CD14-positive monocyte (primary cell): ENCODE results near the gene SIGLEC9. TPM values are rescaled to one million over a fixed set of nuclear protein-coding genes. Genes with fewer than 3 reads are reported as not detected.

Experiments
- DNase-seq, 3 donors: peaks; one replicate each; pipeline ENCODE4 v3.0.0-alpha.2; 2011 to 2022
- H2AFZ ChIP-seq: 2 replicates; pipeline ENCODE4 v1.6.0; 2012; ENCODE audit warnings: mild to moderate bottlenecking, low read depth, low read length, inconsistent platforms; ENCODE audit not compliant: insufficient read depth, poor library complexity, severe bottlenecking
- H3K27ac ChIP-seq, 2 donors: 1 replicate in 1 of 2; 2 replicates in 1 of 2; pipeline ENCODE4 v1.5.1; 2012 to 2013; ENCODE audit warnings: low read length in 2 of 2, control low read depth in 1 of 2, inconsistent platforms in 1 of 2, low read depth in 1 of 2, mild to moderate bottlenecking in 1 of 2
- H3K27me3 ChIP-seq, 2 donors: one replicate each; pipeline versions ENCODE4 v1.6.0 to v1.6.1; 2011 to 2013; ENCODE audit warnings: low read length in 2 of 2; ENCODE audit not compliant: control insufficient read depth in 2 of 2, insufficient read depth in 2 of 2
- H3K36me3 ChIP-seq, 2 donors: replicated peaks in 1 of 2; 1 replicate in 1 of 2; 2 replicates in 1 of 2; pipeline versions ENCODE4 v1.5.1 to v1.6.1; 2012 to 2013; ENCODE audit warnings: low read length in 2 of 2, control low read depth in 1 of 2, inconsistent platforms in 1 of 2, mild to moderate bottlenecking in 1 of 2; ENCODE audit not compliant: insufficient read depth in 2 of 2, control insufficient read depth in 1 of 2
- H3K4me1 ChIP-seq, 2 donors: 1 replicate in 1 of 2; 2 replicates in 1 of 2; pipeline versions ENCODE4 v1.5.1 to v1.6.1; 2012 to 2013; ENCODE audit warnings: low read length in 2 of 2, control low read depth in 1 of 2, inconsistent platforms in 1 of 2, mild to moderate bottlenecking in 1 of 2, moderate library complexity in 1 of 2; ENCODE audit not compliant: insufficient read depth in 2 of 2, control insufficient read depth in 1 of 2
- H3K4me2 ChIP-seq: replicated peaks from 2 replicates; pipeline ENCODE3; 2012; ENCODE audit warnings: low read length, moderate library complexity, mild to moderate bottlenecking; ENCODE audit not compliant: poor library complexity, severe bottlenecking; ENCODE audit errors: extremely low read depth
- H3K4me3 ChIP-seq, 3 experiments: fragments of 200-600 bp in 1 of 3; sonication (generic) in 1 of 3; replicated peaks in 1 of 3; 1 replicate in 2 of 3; 2 replicates in 1 of 3; pipeline ENCODE4 v1.5.1; 2011 to 2013; ENCODE audit warnings: low read length in 3 of 3, mild to moderate bottlenecking in 3 of 3, control low read depth in 2 of 3, low read depth in 2 of 3, inconsistent platforms in 1 of 3, moderate library complexity in 1 of 3
- H3K79me2 ChIP-seq: 2 replicates; pipeline ENCODE4 v1.6.0; 2012; ENCODE audit warnings: mild to moderate bottlenecking, control low read depth, inconsistent platforms, low read length, moderate library complexity; ENCODE audit not compliant: insufficient read depth
- H3K9ac ChIP-seq: 2 replicates; pipeline ENCODE4 v1.6.0; 2017; ENCODE audit warnings: low read length, mild to moderate bottlenecking; ENCODE audit not compliant: insufficient read depth, poor library complexity, severe bottlenecking
- H3K9me3 ChIP-seq, 2 donors: replicated peaks in 1 of 2; 1 replicate in 1 of 2; 2 replicates in 1 of 2; pipeline versions ENCODE4 v1.5.1 to v1.6.1; 2012 to 2013; ENCODE audit warnings: low read length in 2 of 2, control low read depth in 1 of 2; ENCODE audit not compliant: control insufficient read depth in 1 of 2, insufficient read depth in 1 of 2
- H4K20me1 ChIP-seq: 2 replicates; pipeline ENCODE4 v1.6.0; 2012; ENCODE audit warnings: mild to moderate bottlenecking, low read length, control low read depth, moderate library complexity; ENCODE audit not compliant: insufficient read depth
- H3K27ac Mint-ChIP-seq, 7 donors: one replicate each; pipeline ENCODE4 v1.8.0; 2020; ENCODE audit warnings: mild to moderate bottlenecking in 7 of 7, mixed read lengths in 7 of 7, moderate library complexity in 6 of 7, inconsistent platforms in 2 of 7
- H3K27me3 Mint-ChIP-seq, 3 donors: one replicate each; pipeline ENCODE4 v1.8.0; 2021 to 2022; ENCODE audit warnings: low read depth in 3 of 3, mild to moderate bottlenecking in 3 of 3, mixed read lengths in 3 of 3, moderate library complexity in 3 of 3, inconsistent platforms in 1 of 3
- H3K36me3 Mint-ChIP-seq, 2 donors: one replicate each; pipeline ENCODE4 v1.8.0; 2020; ENCODE audit warnings: mixed read lengths in 2 of 2, inconsistent platforms in 1 of 2, mild to moderate bottlenecking in 1 of 2
- H3K4me1 Mint-ChIP-seq: one replicate; pipeline ENCODE4 v1.8.0; 2020; ENCODE audit warnings: mild to moderate bottlenecking, mixed read lengths
- H3K4me3 Mint-ChIP-seq, 2 donors: one replicate each; pipeline ENCODE4 v1.8.0; 2020; ENCODE audit warnings: mild to moderate bottlenecking in 2 of 2, mixed read lengths in 2 of 2, moderate library complexity in 1 of 2
- H3K9me3 Mint-ChIP-seq, 7 donors: one replicate each; pipeline ENCODE4 v1.8.0; 2020 to 2022; ENCODE audit warnings: mixed read lengths in 7 of 7, mild to moderate bottlenecking in 6 of 7, moderate library complexity in 6 of 7, inconsistent platforms in 2 of 7
- CTCF ChIP-seq: fragments of 200-600 bp; IDR thresholded peaks from one replicate; pipeline ENCODE4 v1.8.0; 2022; ENCODE audit warnings: antibody characterized with exemption, mild to moderate bottlenecking
- WGBS: methylation state at CpG from one replicate; pipeline ENCODE4 v1.1.5; 2013; ENCODE audit warnings: missing lambda C conversion rate; ENCODE audit not compliant: insufficient coverage; 5-methylcytosine and 5-hydroxymethylcytosine counted together
- intact Hi-C, 2 donors: fragments of 100-400 bp; cut with micrococcal nuclease; formaldehyde crosslinking; loops; one replicate each; pipeline versions ENCODE4 v1.15.0 to v1.15.1; 2023
- polyA plus RNA-seq, 3 donors: library from polyadenylated mRNA; depleted of rRNA in 1 of 3; unstranded in 2 of 3; stranded (reverse) in 1 of 3; fragments of 300-500 nt in 2 of 3; fragments of >200 nt in 1 of 3; fragmentation: Illumina TruSeq in 2 of 3; gene quantifications; 1 replicate in 2 of 3; 2 replicates in 1 of 3; pipeline ENCODE4 v1.2.3, GENCODE V29; 2012 to 2021

The SIGLEC9 gene
- polyA plus RNA-seq, 3 donors = 87.5 to 137 (median 133) TPM

DNA sequence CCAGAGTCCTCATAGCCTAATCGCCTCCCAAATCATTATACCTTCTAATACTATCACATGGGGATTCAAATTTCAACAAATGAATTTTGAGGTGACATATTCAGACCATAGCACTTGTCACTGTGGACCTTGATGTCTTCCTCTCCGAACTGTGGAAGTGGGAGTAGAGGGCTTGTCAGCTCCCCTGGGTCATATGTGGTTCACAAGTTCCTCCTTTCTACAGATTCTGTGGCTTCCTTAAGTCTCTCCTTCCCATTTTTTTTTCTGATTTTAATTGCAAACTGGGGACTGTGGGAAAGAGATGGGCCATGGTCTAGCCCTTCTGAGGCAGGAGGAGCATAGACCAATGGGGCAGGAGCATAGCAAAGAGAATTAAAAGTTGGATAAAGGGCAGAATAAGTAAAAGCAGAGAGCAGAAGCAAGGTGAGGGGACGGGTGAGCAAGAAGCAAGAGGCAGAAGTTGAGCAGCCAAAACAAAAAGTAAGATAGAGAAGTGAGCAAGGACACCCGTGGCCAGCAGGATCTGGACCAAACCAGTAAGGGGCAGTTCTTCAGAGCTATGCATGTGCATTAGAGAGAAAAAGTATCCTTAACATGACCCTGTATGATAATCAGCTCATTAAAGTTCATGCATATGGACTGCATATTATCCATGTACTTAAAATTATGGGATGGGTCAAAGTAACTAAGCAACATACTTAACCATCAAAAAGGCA, 14.8 kb downstream of the SIGLEC9 start:
- Histone ChIP-seq H3K9me3 (no peaks in the 10 kb centered on the region), H3K27me3 (no peaks in the 10 kb centered on the region), H4K20me1 (peaks cover 5% of the 10 kb centered on the region), H3K9ac (peak overlapping the region; percentile 38), H3K79me2 (peaks cover 70% of the 10 kb centered on the region), H3K4me2 (peak overlapping the region; percentile 76), H3K27ac (peak overlapping the region; percentile 98 to 99), H2AFZ (no peak overlapping the region), H3K4me3 (peak overlapping the region; percentile 5 to 72 (median 7)), H3K4me1 (peaks cover 99 to 100% of the 10 kb centered on the region in 2 donors), H3K36me3 (peaks cover 0 to 7% of the 10 kb centered on the region in 2 donors)
- Mint-ChIP-seq H3K4me3 (peak overlapping the region; percentile 65 to 80), H3K9me3 (no peaks in the 10 kb centered on the region), H3K27ac (peak overlapping the region; percentile 98 to 100 (median 100)), H3K27me3 (no peaks in the 10 kb centered on the region), H3K4me1 (peaks cover 98% of the 10 kb centered on the region), H3K36me3 (peaks cover 35 to 71% of the 10 kb centered on the region in 2 donors)
- intact Hi-C loops = no loop called here
- TF ChIP-seq CTCF = no peak
- peak; percentile 71 to 84 (median 83) for DNase-seq
- WGBS = 0% methylated on average over 1 of the region's 4 CpGs

DNA sequence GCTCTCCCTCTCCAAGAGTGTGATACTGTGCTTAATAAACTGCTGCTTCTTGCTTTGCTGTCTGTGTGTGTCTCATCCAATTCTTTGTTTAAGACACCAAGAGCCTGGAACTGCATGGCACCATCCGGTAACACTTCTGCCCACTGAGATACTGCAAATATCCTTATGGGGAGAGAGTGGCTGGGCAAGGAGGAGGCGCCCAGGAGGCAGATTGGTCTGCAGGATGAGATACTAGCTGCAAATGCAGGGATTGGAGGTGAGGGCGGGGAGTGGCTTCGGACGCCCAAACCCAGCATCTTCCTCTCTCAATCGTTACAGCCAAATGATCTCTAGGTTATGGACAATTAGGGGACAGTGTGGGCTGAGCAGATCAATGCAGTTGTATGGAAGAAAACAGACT, 15.7 kb downstream of the SIGLEC9 start:
- Histone ChIP-seq H3K4me1 (peaks cover 99 to 100% of the 10 kb centered on the region in 2 donors), H3K27ac (peak overlapping the region; percentile 98 to 99), H2AFZ (no peak overlapping the region), H3K4me3 (peak overlapping the region; percentile 0 to 72 (median 5)), H4K20me1 (peaks cover 5% of the 10 kb centered on the region), H3K9me3 (no peaks in the 10 kb centered on the region), H3K9ac (no peak overlapping the region), H3K27me3 (no peaks in the 10 kb centered on the region), H3K79me2 (peaks cover 70% of the 10 kb centered on the region), H3K36me3 (peaks cover 4 to 8% of the 10 kb centered on the region in 2 donors), H3K4me2 (peak overlapping the region; percentile 76)
- DNase-seq = no peak
- peaks cover 41 to 74% of the 10 kb centered on the region in 2 donors for H3K36me3 Mint-ChIP-seq
- H3K9me3 Mint-ChIP-seq = no peaks in the 10 kb centered on the region
- H3K27ac Mint-ChIP-seq = peak overlapping the region; percentile 98 to 100 (median 100)
- no peaks in the 10 kb centered on the region for H3K27me3 Mint-ChIP-seq
- peaks cover 98% of the 10 kb centered on the region for H3K4me1 Mint-ChIP-seq
- intact Hi-C loops = no loop called here
- H3K4me3 Mint-ChIP-seq = peak overlapping the region in 1 of 2 donors; percentile 79
- 68% methylated on average over 2 of the region's 6 CpGs for WGBS
- no peak for TF ChIP-seq CTCF
